Stimulated activated CD4-positive, alpha-beta T cell treated with anti-CD3 and anti-CD28 coated beads, Interleukin-15, amount 100 ng/mL, for 24 hours (primary cell): Measurements from ENCODE around the gene ITGB3BP.

Experiments used
- DNase-seq: peaks from one replicate; pipeline ENCODE4 v3.0.0-alpha.2; 2020

The ITGB3BP gene

DNA sequence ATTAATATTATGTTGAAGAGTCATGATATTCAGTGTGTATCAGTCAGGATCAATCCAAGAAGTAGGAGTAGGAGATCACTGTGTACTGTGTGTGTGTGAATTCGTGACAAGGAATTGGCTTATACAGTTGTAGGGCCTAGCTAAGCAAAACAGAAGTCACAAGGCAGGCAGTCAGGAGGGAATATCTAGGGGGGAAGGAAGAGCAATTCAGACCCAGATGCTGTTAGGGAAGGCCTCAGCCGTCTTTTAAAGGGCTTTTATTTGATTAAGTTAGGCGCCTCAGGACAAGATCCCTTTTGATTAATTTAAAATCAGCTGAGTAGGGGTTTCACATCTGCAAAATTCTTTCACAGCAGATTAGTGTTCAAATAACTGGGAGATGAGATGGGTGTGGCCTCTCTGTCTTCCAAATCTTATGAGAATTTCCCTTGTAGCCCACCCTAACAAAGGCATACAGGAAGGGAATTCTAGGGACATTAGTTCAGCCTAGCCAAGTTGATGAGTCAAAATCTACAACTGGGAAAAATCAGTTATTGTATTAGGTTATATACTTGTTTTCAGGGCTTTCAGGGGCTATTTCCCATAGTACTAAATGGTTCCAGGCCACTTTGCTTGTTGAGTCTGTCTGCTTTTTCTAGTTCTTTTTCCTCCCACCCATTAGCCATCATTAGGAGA lies 108.2 kb downstream of the ITGB3BP start:
- DNase-seq, result no peak

DNA sequence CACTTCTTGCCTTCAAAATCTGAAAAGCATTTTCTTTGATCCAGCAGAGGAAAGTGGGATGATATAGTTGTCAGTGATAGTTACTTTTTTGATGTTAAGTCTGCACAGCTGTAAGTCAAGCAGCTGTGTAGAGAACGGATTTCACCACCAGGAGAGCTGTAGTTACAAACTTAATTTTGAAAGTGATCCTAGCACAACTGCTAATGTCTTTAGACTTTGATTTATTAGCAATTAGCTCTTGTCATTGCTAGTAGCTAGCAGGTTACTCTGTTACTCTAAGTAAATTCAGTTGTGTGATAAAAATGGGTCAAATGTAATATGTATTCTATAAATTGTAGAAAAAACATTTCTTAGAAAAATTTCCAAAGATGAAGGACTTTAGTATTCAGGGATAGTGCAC lies 109.6 kb downstream of the ITGB3BP start:
- no peak for DNase-seq

DNA sequence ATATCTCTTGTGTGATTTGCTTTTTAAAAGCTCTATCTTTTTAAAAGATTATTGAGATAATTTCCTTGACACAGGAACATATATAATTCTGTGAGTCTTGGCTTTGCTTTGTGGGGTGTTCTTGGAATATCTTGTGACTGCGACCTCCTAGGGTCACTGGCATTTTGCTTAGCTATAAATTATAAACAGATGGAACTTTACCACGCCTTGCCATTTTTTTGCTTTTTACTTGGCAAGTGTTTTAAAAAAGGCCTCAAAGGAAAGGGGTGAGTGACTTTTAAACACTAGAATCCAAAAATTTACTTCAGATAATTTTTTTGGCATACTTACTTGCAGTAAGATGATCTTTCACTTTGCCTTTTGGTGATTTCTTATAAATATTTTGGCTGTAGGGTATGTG lies 112.0 kb downstream of the ITGB3BP start:
- DNase-seq, result no peak

DNA sequence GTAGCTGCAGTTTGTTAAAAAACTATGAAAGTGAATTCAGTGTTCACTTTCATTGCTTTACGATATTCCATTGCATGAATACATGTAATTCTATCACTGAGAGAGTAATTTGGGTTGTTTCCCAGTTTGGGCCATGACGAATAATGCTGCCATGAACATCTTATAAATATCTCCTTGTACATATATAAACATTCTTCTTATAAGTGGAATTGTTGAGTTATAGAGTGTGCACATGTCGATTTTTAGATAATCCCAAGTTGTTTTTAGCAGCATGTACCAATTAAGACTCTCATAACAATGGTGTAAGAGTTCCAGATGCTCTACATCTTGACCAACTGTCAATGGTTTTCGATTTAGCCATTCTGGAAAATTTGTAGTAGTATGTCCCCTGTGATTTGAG lies 114.7 kb downstream of the ITGB3BP start:
- DNase-seq, result no peak

DNA sequence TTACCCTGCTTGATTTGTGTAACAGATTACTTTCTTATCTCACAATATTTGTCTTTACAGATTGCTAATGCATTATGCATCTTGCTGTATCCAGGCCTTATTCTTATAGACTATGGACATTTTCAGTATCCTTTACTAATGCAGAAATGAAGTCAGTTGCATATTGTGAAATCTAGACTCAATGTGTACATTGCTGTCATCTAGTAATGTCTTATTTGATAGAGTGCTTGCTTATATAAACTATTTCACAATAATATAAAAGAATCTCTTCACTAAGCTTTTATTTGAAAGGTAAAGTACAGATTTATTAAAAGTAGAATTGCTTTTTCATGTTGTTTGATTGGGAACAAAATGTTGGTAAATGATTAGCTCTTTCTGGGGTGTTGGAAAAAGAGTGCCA lies 116.0 kb downstream of the ITGB3BP start:
- DNase-seq, result no peak

DNA sequence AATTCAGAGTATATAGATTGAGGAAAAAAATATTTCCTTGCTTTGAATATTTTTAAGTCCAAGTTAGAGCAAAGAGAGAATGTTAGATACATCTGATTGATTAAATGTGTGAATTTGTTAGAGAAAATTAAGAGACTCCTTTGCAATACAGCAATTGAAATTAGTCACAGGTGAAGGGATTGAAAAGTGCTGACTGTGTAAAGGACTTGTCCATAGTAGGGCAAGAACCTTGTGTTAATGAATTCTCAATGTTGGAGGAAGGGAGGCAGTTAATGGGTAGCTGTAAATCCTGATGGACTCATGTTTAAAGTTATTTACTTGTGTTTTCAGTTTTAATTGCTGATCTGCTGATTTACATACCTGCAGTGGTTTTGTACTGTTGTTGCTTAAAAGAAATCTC lies 117.0 kb downstream of the ITGB3BP start:
- DNase-seq, result no peak

DNA sequence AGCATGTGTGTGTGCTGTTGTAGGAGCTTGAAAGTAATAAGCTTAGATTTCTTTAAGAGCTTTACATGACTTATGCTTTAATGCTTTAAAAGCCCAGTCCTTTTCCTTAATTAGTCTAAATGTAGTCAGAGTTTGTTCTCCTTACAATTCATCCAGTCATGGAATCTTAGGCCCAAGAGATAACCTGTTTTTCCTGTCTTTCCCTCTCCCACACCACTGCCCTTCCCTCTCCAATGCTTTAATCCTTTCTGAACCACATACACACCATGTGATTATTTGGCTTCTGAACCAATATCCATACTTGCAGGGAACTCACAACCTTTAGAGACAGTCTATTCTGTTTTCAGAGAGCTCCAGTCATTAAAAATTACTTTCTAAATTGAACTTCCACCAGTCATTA lies 118.0 kb downstream of the ITGB3BP start:
- no peak for DNase-seq

DNA sequence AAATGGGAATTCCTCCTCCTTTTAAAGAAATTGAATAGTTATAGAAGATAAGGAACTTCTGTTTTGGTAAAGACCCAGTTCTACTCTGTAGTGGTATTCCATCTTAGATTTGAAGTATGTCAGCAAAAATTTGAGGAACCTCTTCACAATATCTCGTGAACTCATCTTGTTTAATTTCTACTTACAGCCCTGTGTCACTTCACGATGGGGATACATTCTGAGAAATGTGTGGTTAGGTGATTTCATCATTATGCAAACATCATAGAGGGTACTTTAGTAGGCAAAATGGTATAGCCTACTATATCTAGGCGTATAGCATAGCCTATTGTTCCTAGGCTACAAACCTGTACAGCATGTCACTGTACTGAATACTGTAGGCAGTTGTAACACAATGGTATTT lies 119.6 kb downstream of the ITGB3BP start:
- no peak for DNase-seq

DNA sequence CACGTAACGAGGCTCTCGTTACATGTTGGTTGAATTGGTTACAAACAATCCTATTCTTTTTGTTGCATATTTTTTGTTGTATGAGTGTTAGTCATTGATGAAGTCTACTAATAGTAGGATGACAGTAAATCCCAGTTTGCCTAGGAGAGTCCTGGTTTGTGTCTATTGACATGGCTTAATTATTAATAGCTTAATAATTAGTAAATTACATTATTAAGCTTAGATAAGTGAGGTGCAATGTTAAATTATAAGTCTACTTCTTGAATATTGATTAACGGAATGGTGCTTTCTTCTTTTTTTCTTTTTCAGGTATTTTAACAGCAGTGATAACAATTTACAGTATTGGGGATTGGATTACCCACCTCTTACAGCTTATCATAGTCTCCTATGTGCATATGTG lies 121.1 kb downstream of the ITGB3BP start:
- no peak for DNase-seq
